H9 (cell line): ENCODE measurements around the gene NT5C2. TPM values are rescaled to one million over a fixed set of nuclear protein-coding genes. Genes with fewer than 3 reads are reported as not detected.

Experiments used
- DNase-seq: peaks from one replicate; pipeline ENCODE4 v3.0.0-alpha.2; 2017
- H2AFZ ChIP-seq: one replicate; pipeline ENCODE4 v1.6.1; 2013; ENCODE audit warnings: mild to moderate bottlenecking, low read length, control low read depth, moderate library complexity
- H2AK5ac ChIP-seq: 2 replicates; pipeline ENCODE4 v1.6.1; 2013; ENCODE audit warnings: low read length, control low read depth, mixed read lengths; ENCODE audit not compliant: insufficient read length
- H2BK120ac ChIP-seq: one replicate; pipeline ENCODE4 v1.6.1; 2013; ENCODE audit warnings: low read depth, mild to moderate bottlenecking, low read length, control low read depth, inconsistent platforms; ENCODE audit not compliant: poor library complexity, severe bottlenecking
- H2BK12ac ChIP-seq: 2 replicates; pipeline ENCODE4 v1.6.1; 2013; ENCODE audit warnings: low read length, control low read depth, mixed read lengths, low read depth; ENCODE audit not compliant: insufficient read length
- H2BK15ac ChIP-seq: 2 replicates; pipeline ENCODE4 v1.6.1; 2013; ENCODE audit warnings: low read depth, low read length, control low read depth
- H2BK20ac ChIP-seq: one replicate; pipeline ENCODE4 v1.6.1; 2013; ENCODE audit warnings: low read depth, mild to moderate bottlenecking, low read length, control low read depth, inconsistent platforms; ENCODE audit not compliant: poor library complexity, severe bottlenecking
- H2BK5ac ChIP-seq: 2 replicates; pipeline ENCODE4 v1.6.1; 2013; ENCODE audit warnings: low read length, control low read depth, mixed read lengths; ENCODE audit not compliant: insufficient read length
- H3K14ac ChIP-seq: 2 replicates; pipeline ENCODE4 v1.6.1; 2013; ENCODE audit warnings: low read length, control low read depth; ENCODE audit not compliant: insufficient read depth
- H3K18ac ChIP-seq: 2 replicates; pipeline ENCODE4 v1.6.1; 2013; ENCODE audit warnings: low read depth, mild to moderate bottlenecking, mixed read lengths, low read length, control low read depth; ENCODE audit not compliant: insufficient read length
- H3K23ac ChIP-seq: 2 replicates; pipeline ENCODE4 v1.6.1; 2013; ENCODE audit warnings: low read length, control low read depth, mixed read lengths, low read depth; ENCODE audit not compliant: insufficient read length
- H3K23me2 ChIP-seq: 2 replicates; pipeline ENCODE4 v1.6.1; 2013; ENCODE audit warnings: low read depth, mild to moderate bottlenecking, mixed read lengths, low read length, control low read depth; ENCODE audit not compliant: insufficient read length, poor library complexity, severe bottlenecking
- H3K27ac ChIP-seq: 2 replicates; pipeline ENCODE4 v1.5.1; 2013; ENCODE audit warnings: low read length, control low read depth, mixed read lengths, low read depth; ENCODE audit not compliant: insufficient read length
- H3K27me3 ChIP-seq: 2 replicates; pipeline ENCODE4 v1.6.1; 2013; ENCODE audit warnings: low read length, control low read depth, inconsistent platforms; ENCODE audit not compliant: insufficient read depth
- H3K4ac ChIP-seq: 2 replicates; pipeline ENCODE4 v1.6.1; 2013; ENCODE audit warnings: low read depth, mild to moderate bottlenecking, control low read depth, inconsistent platforms, low read length, moderate library complexity
- H3K4me1 ChIP-seq: 2 replicates; pipeline ENCODE4 v1.6.1; 2013; ENCODE audit warnings: low read length, control low read depth, inconsistent platforms; ENCODE audit not compliant: insufficient read depth
- H3K4me2 ChIP-seq: 2 replicates; pipeline ENCODE4 v1.6.1; 2013; ENCODE audit warnings: low read length, control low read depth, mixed read lengths; ENCODE audit not compliant: insufficient read length, insufficient read depth
- H3K56ac ChIP-seq: 2 replicates; pipeline ENCODE4 v1.6.1; 2013; ENCODE audit warnings: low read depth, mild to moderate bottlenecking, mixed read lengths, low read length, control low read depth; ENCODE audit not compliant: insufficient read length
- H3K79me1 ChIP-seq: 2 replicates; pipeline ENCODE4 v1.6.1; 2013; ENCODE audit warnings: low read depth, mild to moderate bottlenecking, moderate library complexity, low read length, control low read depth, inconsistent platforms; ENCODE audit not compliant: insufficient read depth, poor library complexity, severe bottlenecking
- H3K79me2 ChIP-seq: 2 replicates; pipeline ENCODE4 v1.6.1; 2013; ENCODE audit warnings: low read length, control low read depth, inconsistent platforms; ENCODE audit not compliant: insufficient read depth
- H3K9ac ChIP-seq: 2 replicates; pipeline ENCODE4 v1.6.1; 2013; ENCODE audit warnings: low read length, control low read depth, mixed read lengths; ENCODE audit not compliant: insufficient read length; ENCODE audit errors: extremely low read depth
- H3K9me3 ChIP-seq: one replicate; pipeline ENCODE4 v1.6.1; 2013; ENCODE audit warnings: low read depth, low read length, inconsistent platforms; ENCODE audit not compliant: control insufficient read depth
- H3T11ph ChIP-seq: one replicate; pipeline ENCODE4 v1.6.1; 2013; ENCODE audit warnings: mild to moderate bottlenecking, low read length, control low read depth, inconsistent platforms
- H4K20me1 ChIP-seq: one replicate; pipeline ENCODE4 v1.6.1; 2013; ENCODE audit not compliant: control insufficient read depth, insufficient read length, insufficient read depth
- H4K5ac ChIP-seq: 2 replicates; pipeline ENCODE4 v1.6.1; 2013; ENCODE audit warnings: low read depth, mild to moderate bottlenecking, mixed read lengths, low read length, control low read depth; ENCODE audit not compliant: insufficient read length
- H4K8ac ChIP-seq: replicated peaks from 2 replicates; pipeline ENCODE4 v1.6.1; 2013; ENCODE audit warnings: low read length, control low read depth, mixed read lengths, low read depth; ENCODE audit not compliant: insufficient read length
- H4K91ac ChIP-seq: 2 replicates; pipeline ENCODE4 v1.6.1; 2013; ENCODE audit warnings: low read depth, mild to moderate bottlenecking, moderate library complexity, mixed read lengths, low read length, control low read depth; ENCODE audit not compliant: insufficient read length
- H3K27ac Mint-ChIP-seq, 3 experiments: 2 replicates in 2 of 3; 3 replicates in 1 of 3; pipeline ENCODE4 v1.8.0; 2020 to 2021; ENCODE audit warnings: mixed read lengths in 3 of 3, mild to moderate bottlenecking in 1 of 3, moderate library complexity in 1 of 3
- H3K27me3 Mint-ChIP-seq: 2 replicates; pipeline ENCODE4 v1.8.0; 2021; ENCODE audit warnings: low read depth, mild to moderate bottlenecking, moderate library complexity, mixed read lengths
- H3K36me3 Mint-ChIP-seq, 3 experiments: 2 replicates in 2 of 3; 3 replicates in 1 of 3; pipeline ENCODE4 v1.8.0; 2020 to 2021; ENCODE audit warnings: low read depth in 3 of 3, mixed read lengths in 3 of 3; ENCODE audit not compliant: insufficient read depth in 1 of 3
- H3K4me1 Mint-ChIP-seq, 2 experiments: 2 replicates each; pipeline ENCODE4 v1.8.0; 2020; ENCODE audit warnings: mixed read lengths in 2 of 2
- H3K4me3 Mint-ChIP-seq, 2 experiments: 2 replicates in 1 of 2; 3 replicates in 1 of 2; pipeline ENCODE4 v1.8.0; 2020 to 2021; ENCODE audit warnings: mild to moderate bottlenecking in 2 of 2, mixed read lengths in 2 of 2, moderate library complexity in 1 of 2
- H3K9me3 Mint-ChIP-seq, 2 experiments: 2 replicates in 1 of 2; 3 replicates in 1 of 2; pipeline ENCODE4 v1.8.0; 2020; ENCODE audit warnings: mild to moderate bottlenecking in 2 of 2, mixed read lengths in 2 of 2, moderate library complexity in 1 of 2
- CTCF ChIP-seq: fragments of 200-600 bp; sonication (generic); conservative IDR thresholded peaks from 3 replicates; pipeline ENCODE4 v1.8.0; 2021; ENCODE audit warnings: antibody characterized with exemption, mild to moderate bottlenecking
- WGBS: extraction: QIAGEN DNeasy Blood & Tissue Kit; methylation state at CpG from one replicate; pipeline ENCODE4 v1.1.7; 2013; ENCODE audit warnings: missing lambda C conversion rate, low lambda C conversion rate, mixed read lengths; ENCODE audit not compliant: insufficient read length; ENCODE audit errors: extremely low coverage; 5-methylcytosine and 5-hydroxymethylcytosine counted together
- total RNA-seq: library from RNA; stranded (reverse); gene quantifications from 2 replicates; pipeline ENCODE4 v1.2.1, GENCODE V29; 2021

Gene NT5C2
- total RNA-seq, 1 experiment from 2014 or later = 69.6 TPM

- no peaks in the 10 kb centered on the region for H3K9me3 ChIP-seq
- Mint-ChIP-seq H3K27ac (no peak overlapping the region), H3K36me3 (no peaks in the 10 kb centered on the region), H3K4me3 (no peak overlapping the region), H3K4me1 (peaks cover 28 to 32% of the 10 kb centered on the region in 2 experiments), H3K9me3 (no peaks in the 10 kb centered on the region), H3K27me3 (no peaks in the 10 kb centered on the region)
- no peak overlapping the region for H4K8ac ChIP-seq
- H3K27me3 ChIP-seq = no peaks in the 10 kb centered on the region
- no peak overlapping the region for H2BK5ac ChIP-seq
- H4K91ac ChIP-seq = no peak overlapping the region
- H3K9ac ChIP-seq = no peak overlapping the region
- peaks cover 2% of the 10 kb centered on the region; the same call in 1 of the 2 replicates for H3K4me1 ChIP-seq
- H3K79me2 ChIP-seq = no peaks in the 10 kb centered on the region
- no peak overlapping the region for H2AFZ ChIP-seq
- TF ChIP-seq CTCF = no peak
- no CpG with 5 or more reads among the region's 1 CpG for WGBS
- no peak overlapping the region for H3K56ac ChIP-seq
- H3K4ac ChIP-seq = no peak overlapping the region
- no peak overlapping the region for H2BK15ac ChIP-seq
- H4K20me1 ChIP-seq = no peaks in the 10 kb centered on the region
- H2BK20ac ChIP-seq = no peak overlapping the region
- H2BK12ac ChIP-seq = no peak overlapping the region
- no peak overlapping the region for H3T11ph ChIP-seq
- H3K23ac ChIP-seq = no peak overlapping the region
- no peak overlapping the region for H3K27ac ChIP-seq
- no peak overlapping the region for H2BK120ac ChIP-seq
- H4K5ac ChIP-seq = no peak overlapping the region
- no peaks in the 10 kb centered on the region for H3K23me2 ChIP-seq
- H2AK5ac ChIP-seq = no peak overlapping the region
- H3K14ac ChIP-seq = no peak overlapping the region
- no peak overlapping the region for H3K18ac ChIP-seq
- no peak overlapping the region for H3K4me2 ChIP-seq
- DNase-seq = no peak
- H3K79me1 ChIP-seq = no peaks in the 10 kb centered on the region
Measured at GRCh38 chr10:103199488-103199887, 6.4 kb upstream of the NT5C2 start.
